Stimulated activated CD8-positive, alpha-beta memory T cell treated with anti-CD3 and anti-CD28 coated beads, Interleukin-2, amount 100 ng/mL, for 48 hours (primary cell): ENCODE measurements around the gene CCR9.

Experiments
- DNase-seq, 2 donors: peaks; one replicate each; pipeline ENCODE4 v3.0.0-alpha.2; 2020; ENCODE audit warnings: low read depth in 2 of 2

CCR9 gene

GRCh38 chr3:45937206-45938042 lies 51.1 kb downstream of the CCR9 start:
- DNase-seq = no peak

- no peak for DNase-seq
Observed at GRCh38 chr3:45938043-45938435, 51.7 kb downstream of the CCR9 start.

GRCh38 chr3:45938864-45939263 lies 52.5 kb downstream of the CCR9 start:
- DNase-seq = peak; percentile 69 to 80

GRCh38 chr3:45939341-45939771 lies 53.0 kb downstream of the CCR9 start:
- DNase-seq = no peak

- no peak for DNase-seq
Observed at GRCh38 chr3:45940004-45940780, 53.8 kb downstream of the CCR9 start.

- no peak for DNase-seq
Observed at GRCh38 chr3:45940781-45941365, 54.5 kb downstream of the CCR9 start.

- no peak for DNase-seq
Observed at GRCh38 chr3:45942051-45942825, 55.9 kb downstream of the CCR9 start.

- no peak for DNase-seq
Observed at GRCh38 chr3:45943207-45943846, 57.0 kb downstream of the CCR9 start, which contains the start of gene CXCR6. TSS of gene CXCR6 (plus strand) at chr3:45943464. CDS start at chr3:45946482, 3,018 bp downstream.

- no peak for DNase-seq
Observed at GRCh38 chr3:45944830-45945620, 58.7 kb downstream of the CCR9 start.

- DNase-seq = no peak
Observed at GRCh38 chr3:45946307-45946706, 60.0 kb downstream of the CCR9 start.

- DNase-seq = no peak
Observed at GRCh38 chr3:45946875-45947274, 60.5 kb downstream of the CCR9 start.

GRCh38 chr3:45947361-45947760 lies 61.0 kb downstream of the CCR9 start:
- no peak for DNase-seq

- no peak for DNase-seq
Observed at GRCh38 chr3:45948311-45948781, 62.0 kb downstream of the CCR9 start.

- no peak for DNase-seq
Observed at GRCh38 chr3:45948881-45949280, 62.5 kb downstream of the CCR9 start.

GRCh38 chr3:45949432-45949831 lies 63.1 kb downstream of the CCR9 start:
- DNase-seq = no peak

GRCh38 chr3:45950131-45950530 lies 63.8 kb downstream of the CCR9 start:
- DNase-seq = no peak

GRCh38 chr3:45950686-45951600 lies 64.6 kb downstream of the CCR9 start:
- DNase-seq = peak; percentile 37 to 64

- no peak for DNase-seq
Observed at GRCh38 chr3:45951946-45952345, 65.6 kb downstream of the CCR9 start.

GRCh38 chr3:45952456-45952855 lies 66.1 kb downstream of the CCR9 start:
- DNase-seq = no peak
